Activated B cell treated with CpG ODN at 0.5 μM for 24 hours (primary cell): ENCODE results near the gene PTH1R. TPM values are rescaled to one million over a fixed set of nuclear protein-coding genes. Genes with fewer than 3 reads are reported as not detected.

ENCODE experiments used
- ATAC-seq: fragments of 200-7000 bp; cut with Tn5 transposase; one replicate; pipeline ENCODE4 v1.10.0; 2021; ENCODE audit warnings: low read depth, mild to moderate bottlenecking, moderate library complexity
- CTCF ChIA-PET: fragments of 350-600 bp; sonication (Branson Sonifier 250); formaldehyde crosslinking; loops from one replicate; lab custom pipeline; 2021; ENCODE audit warnings: antibody characterized with exemption; lab: Charles Lee
- POLR2A ChIA-PET: fragments of 350-600 bp; sonication (Branson Sonifier 250); formaldehyde crosslinking; loops from one replicate; lab custom pipeline; 2021; ENCODE audit warnings: antibody characterized with exemption; lab: Charles Lee
- DNase-seq: peaks from one replicate; pipeline ENCODE4 v3.0.0; 2022
- H3K27ac Mint-ChIP-seq: one replicate; pipeline ENCODE4 v1.8.0; 2020; ENCODE audit warnings: mixed read lengths
- H3K27me3 Mint-ChIP-seq: one replicate; pipeline ENCODE4 v1.8.0; 2021; ENCODE audit warnings: mixed read lengths
- H3K36me3 Mint-ChIP-seq: one replicate; pipeline ENCODE4 v1.8.0; 2021; ENCODE audit warnings: low read depth, mixed read lengths
- H3K4me1 Mint-ChIP-seq: one replicate; pipeline ENCODE4 v1.8.0; 2021; ENCODE audit warnings: mixed read lengths
- H3K4me3 Mint-ChIP-seq: one replicate; pipeline ENCODE4 v1.8.0; 2020; ENCODE audit warnings: mild to moderate bottlenecking, mixed read lengths
- H3K9me3 Mint-ChIP-seq: one replicate; pipeline ENCODE4 v1.8.0; 2020; ENCODE audit warnings: mixed read lengths
- intact Hi-C: fragments of 100-400 bp; cut with micrococcal nuclease; formaldehyde crosslinking; loops from one replicate; pipeline ENCODE4 v1.15.1; 2024
- total RNA-seq: library from RNA; stranded (reverse); gene quantifications from 2 replicates; pipeline ENCODE4 v1.2.3, GENCODE V29; 2022
- TF ChIP-seq, protein P1 (sequence below): fragments of 200-600 bp; IDR thresholded peaks from one replicate; pipeline ENCODE4 v1.8.0; 2022; ENCODE audit warnings: antibody characterized with exemption, mild to moderate bottlenecking

PTH1R gene
- total RNA-seq, 1 donor from 2014 or later: not detected

DNA sequence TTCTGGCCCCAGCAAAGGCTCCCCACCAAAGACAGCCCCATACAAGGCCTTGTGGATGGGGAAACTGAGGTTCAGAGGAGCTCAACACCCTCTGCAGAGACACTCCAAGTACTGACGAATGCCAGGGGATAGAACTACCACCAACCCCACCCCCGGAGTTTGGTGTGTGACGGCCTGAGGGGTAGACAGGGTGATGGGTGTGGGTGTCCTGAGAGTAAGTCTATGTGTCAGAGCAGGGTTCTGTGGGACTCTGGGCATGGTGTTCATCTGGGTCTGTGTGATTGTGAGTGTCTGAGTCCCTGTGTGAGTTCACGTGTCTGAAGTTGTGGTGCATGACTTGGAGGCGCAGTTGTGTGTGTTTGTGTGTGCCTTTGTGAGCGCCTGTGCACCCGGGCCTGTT, 7.4 kb downstream of the PTH1R start:
- TF ChIP-seq, protein P1, sequence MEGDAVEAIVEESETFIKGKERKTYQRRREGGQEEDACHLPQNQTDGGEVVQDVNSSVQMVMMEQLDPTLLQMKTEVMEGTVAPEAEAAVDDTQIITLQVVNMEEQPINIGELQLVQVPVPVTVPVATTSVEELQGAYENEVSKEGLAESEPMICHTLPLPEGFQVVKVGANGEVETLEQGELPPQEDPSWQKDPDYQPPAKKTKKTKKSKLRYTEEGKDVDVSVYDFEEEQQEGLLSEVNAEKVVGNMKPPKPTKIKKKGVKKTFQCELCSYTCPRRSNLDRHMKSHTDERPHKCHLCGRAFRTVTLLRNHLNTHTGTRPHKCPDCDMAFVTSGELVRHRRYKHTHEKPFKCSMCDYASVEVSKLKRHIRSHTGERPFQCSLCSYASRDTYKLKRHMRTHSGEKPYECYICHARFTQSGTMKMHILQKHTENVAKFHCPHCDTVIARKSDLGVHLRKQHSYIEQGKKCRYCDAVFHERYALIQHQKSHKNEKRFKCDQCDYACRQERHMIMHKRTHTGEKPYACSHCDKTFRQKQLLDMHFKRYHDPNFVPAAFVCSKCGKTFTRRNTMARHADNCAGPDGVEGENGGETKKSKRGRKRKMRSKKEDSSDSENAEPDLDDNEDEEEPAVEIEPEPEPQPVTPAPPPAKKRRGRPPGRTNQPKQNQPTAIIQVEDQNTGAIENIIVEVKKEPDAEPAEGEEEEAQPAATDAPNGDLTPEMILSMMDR: no peak
- CTCF ChIA-PET: interaction anchor here (1.0 kb wide), 1 partner anchor 180 kb away, joined by 3 read pairs; no protein-coding TSS in a partner anchor
- peaks cover 12% of the 10 kb centered on the region for H3K4me1 Mint-ChIP-seq
- POLR2A ChIA-PET: no interaction called here
- H3K36me3 Mint-ChIP-seq: no peaks in the 10 kb centered on the region
- intact Hi-C loops: no loop called here
- H3K27ac Mint-ChIP-seq: no peak overlapping the region
- H3K27me3 Mint-ChIP-seq: peaks cover 39% of the 10 kb centered on the region
- H3K4me3 Mint-ChIP-seq: no peak overlapping the region
- no peak for DNase-seq
- no peaks in the 10 kb centered on the region for H3K9me3 Mint-ChIP-seq
- no peak for ATAC-seq

DNA sequence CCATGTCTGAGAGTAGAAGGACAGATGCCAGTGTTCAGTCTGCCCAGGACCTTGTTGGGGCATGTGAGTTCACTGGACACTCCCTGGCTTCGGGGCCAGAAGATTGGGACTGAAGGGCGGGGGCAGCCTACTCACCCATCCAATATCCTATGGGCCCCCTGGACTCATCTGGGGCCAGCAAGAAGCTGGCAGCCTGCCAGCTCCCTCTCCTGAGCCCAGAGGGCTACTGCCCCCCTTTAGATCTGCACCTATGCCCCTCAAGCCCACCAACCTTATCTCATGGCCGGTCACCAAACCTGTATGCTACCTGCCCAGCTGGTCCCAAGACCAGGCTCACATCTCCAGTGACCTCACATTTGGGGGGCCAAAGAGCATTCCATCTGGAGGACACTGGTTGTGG, 8.1 kb downstream of the PTH1R start:
- CTCF ChIA-PET: interaction anchor here (0.9 kb wide), 1 partner anchor 10 kb away, joined by 5 read pairs; no protein-coding TSS in a partner anchor
- Mint-ChIP-seq H3K27ac (no peak overlapping the region), H3K4me1 (peaks cover 11% of the 10 kb centered on the region), H3K9me3 (no peaks in the 10 kb centered on the region), H3K36me3 (no peaks in the 10 kb centered on the region), H3K4me3 (no peak overlapping the region), H3K27me3 (peaks cover 33% of the 10 kb centered on the region)
- POLR2A ChIA-PET: no interaction called here
- TF ChIP-seq, protein P1: no peak
- intact Hi-C loops: no loop called here
- DNase-seq: no peak
- ATAC-seq: no peak

DNA sequence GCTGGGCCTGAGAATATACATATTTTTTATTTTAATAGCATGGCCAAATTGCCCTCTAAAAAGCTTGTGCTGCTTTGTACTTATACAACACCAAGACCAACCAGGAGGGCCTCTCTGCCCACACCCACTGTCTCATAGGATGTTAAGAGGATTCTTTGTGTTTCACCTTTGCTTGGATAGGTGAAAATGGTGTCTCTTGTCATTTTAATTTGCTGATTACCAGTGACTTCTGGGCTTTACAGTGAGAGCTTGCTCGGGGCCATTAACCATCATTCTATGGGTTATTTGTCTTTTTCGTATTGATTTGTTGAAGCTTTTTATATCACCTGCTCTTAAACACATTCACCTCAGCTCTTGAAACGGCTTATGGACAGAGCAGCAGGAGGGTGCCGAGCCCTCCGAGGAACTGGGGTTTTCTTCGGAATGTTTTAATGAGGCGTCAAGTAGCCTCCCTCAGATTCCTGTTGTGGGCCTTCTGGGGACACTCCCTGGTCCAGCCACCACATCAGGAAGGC, 10.5 kb downstream of the PTH1R start:
- ATAC-seq: no peak
- no peak overlapping the region for H3K27ac Mint-ChIP-seq
- H3K9me3 Mint-ChIP-seq: no peaks in the 10 kb centered on the region
- TF ChIP-seq, protein P1: no peak
- peaks cover 44% of the 10 kb centered on the region for H3K27me3 Mint-ChIP-seq
- POLR2A ChIA-PET: no interaction called here
- H3K4me1 Mint-ChIP-seq: peaks cover 17% of the 10 kb centered on the region
- DNase-seq: no peak
- CTCF ChIA-PET: interaction anchor here (1.2 kb wide), 1 partner anchor 41 kb away, joined by 3 read pairs; no protein-coding TSS in a partner anchor
- no peak overlapping the region for H3K4me3 Mint-ChIP-seq
- no peaks in the 10 kb centered on the region for H3K36me3 Mint-ChIP-seq
- intact Hi-C loops: no loop called here

DNA sequence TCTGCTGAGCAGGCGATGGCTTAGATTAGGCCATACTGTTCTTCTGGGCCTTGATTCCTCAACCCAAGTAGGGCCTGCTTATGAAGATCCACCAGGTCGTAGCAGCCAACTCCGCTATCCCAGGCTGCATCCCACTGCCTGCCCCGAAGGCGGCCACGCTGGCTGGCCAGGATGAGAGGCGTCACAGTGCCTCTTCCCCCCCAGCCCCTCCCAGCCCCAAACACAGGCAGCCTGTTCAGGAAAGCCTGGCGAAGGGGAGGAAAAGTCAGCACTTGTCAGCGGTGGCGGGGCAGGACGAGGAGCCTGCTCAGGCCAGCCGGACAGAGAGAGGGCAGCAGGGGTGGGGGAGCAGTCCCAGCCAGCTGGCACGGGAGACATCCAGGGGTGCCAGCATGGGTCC, 11.2 kb downstream of the PTH1R start:
- DNase-seq (no peak), ATAC-seq (no peak)
- H3K9me3 Mint-ChIP-seq: no peaks in the 10 kb centered on the region
- POLR2A ChIA-PET: no interaction called here
- H3K4me1 Mint-ChIP-seq: peaks cover 14% of the 10 kb centered on the region
- intact Hi-C loops: no loop called here
- no peak overlapping the region for H3K4me3 Mint-ChIP-seq
- TF ChIP-seq, protein P1: no peak
- peaks cover 45% of the 10 kb centered on the region for H3K27me3 Mint-ChIP-seq
- no peaks in the 10 kb centered on the region for H3K36me3 Mint-ChIP-seq
- no peak overlapping the region for H3K27ac Mint-ChIP-seq
- CTCF ChIA-PET: interaction anchor here (1.0 kb wide), 1 partner anchor 110 kb away, joined by 3 read pairs; no protein-coding TSS in a partner anchor

DNA sequence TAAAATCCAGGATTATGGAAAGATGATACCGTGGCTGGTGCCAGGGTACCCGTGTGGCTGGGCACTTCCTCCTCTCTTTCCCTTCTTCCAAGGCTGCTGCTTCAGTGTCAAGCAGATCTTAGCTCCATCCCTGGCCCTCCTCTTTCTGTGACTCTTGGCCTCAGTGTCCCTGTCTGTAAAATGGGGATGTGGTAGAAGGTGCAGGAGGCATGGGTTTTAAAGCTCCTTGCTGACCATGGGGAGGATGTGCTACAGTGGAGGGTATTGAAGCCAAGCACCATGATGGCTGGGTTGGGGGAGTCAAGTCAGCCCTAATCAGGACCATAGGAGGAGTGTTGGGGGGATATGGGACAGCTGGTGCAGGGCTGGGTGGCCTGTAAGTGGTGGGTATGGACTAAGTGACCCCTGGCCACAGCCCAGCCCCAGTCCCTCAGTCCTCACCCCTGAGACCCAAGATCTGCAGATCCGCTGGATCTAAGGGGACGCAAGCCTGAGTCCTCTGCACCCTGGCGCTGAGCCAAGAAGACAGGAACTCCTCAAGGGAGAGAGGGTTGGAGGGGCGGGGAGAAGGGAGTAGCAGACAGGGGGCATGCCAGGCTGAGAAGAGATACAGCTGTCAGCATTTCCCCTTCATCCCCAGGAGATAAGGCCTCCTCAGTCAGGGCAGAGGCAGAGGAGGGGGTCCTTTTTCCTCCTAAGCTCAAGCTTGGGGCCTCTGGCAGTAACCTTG, 12.0 kb downstream of the PTH1R start:
- no peak for DNase-seq
- POLR2A ChIA-PET: interaction anchor here (0.6 kb wide), 1 partner anchor 1201 kb away, joined by 3 read pairs; no protein-coding TSS in a partner anchor

More for the DNA sequence above, 12.0 kb downstream of the PTH1R start:
- intact Hi-C loops: no loop called here
- H3K9me3 Mint-ChIP-seq: no peaks in the 10 kb centered on the region
- TF ChIP-seq, protein P1: no peak
- no peaks in the 10 kb centered on the region for H3K36me3 Mint-ChIP-seq
- CTCF ChIA-PET: interaction anchor here (1.0 kb wide), 1 partner anchor 109 kb away, joined by 3 read pairs; no protein-coding TSS in a partner anchor
- no peak overlapping the region for H3K27ac Mint-ChIP-seq
- H3K27me3 Mint-ChIP-seq: peaks cover 42% of the 10 kb centered on the region
- ATAC-seq: no peak
- H3K4me1 Mint-ChIP-seq: peaks cover 12% of the 10 kb centered on the region
- no peak overlapping the region for H3K4me3 Mint-ChIP-seq
